Bronchial epithelial cell (primary cell): ENCODE results near the gene KLKB1. TPM values are rescaled to one million over a fixed set of nuclear protein-coding genes. Genes with fewer than 3 reads are reported as not detected.

Experiments
- DNase-seq: peaks from one replicate; pipeline ENCODE4 v3.0.0-alpha.2; 2010; ENCODE audit warnings: low read depth
- FAIRE-seq: peaks from 2 replicates; lab custom pipeline; 2011; peaks lifted over from hg19 to GRCh38; lab: Jason Lieb, UNC
- H3K27me3 ChIP-seq: 2 replicates; pipeline ENCODE4 v1.5.1; 2011; ENCODE audit warnings: low read length; ENCODE audit not compliant: control insufficient read depth, insufficient read depth
- H3K36me3 ChIP-seq: 2 replicates; pipeline ENCODE4 v1.5.1; 2011; ENCODE audit warnings: low read length; ENCODE audit not compliant: control insufficient read depth, insufficient read depth
- H3K4me3 ChIP-seq: 2 replicates; pipeline ENCODE4 v1.5.1; 2011; ENCODE audit warnings: mild to moderate bottlenecking, low read depth, low read length, control low read depth
- total RNA-seq: library from RNA; depleted of rRNA; stranded (reverse); fragments of >200 nt; gene quantifications from 2 replicates; pipeline ENCODE4 v1.2.1, GENCODE V29; 2014
- TF ChIP-seq, protein P1 (sequence below): IDR thresholded peaks from 2 replicates; pipeline ENCODE4 v1.5.1; 2011; ENCODE audit warnings: mild to moderate bottlenecking, moderate library complexity, low read length, control low read depth, inconsistent platforms; ENCODE audit not compliant: insufficient read depth, severe bottlenecking

The KLKB1 gene
- total RNA-seq, 1 donor from 2014 or later: not detected

DNA sequence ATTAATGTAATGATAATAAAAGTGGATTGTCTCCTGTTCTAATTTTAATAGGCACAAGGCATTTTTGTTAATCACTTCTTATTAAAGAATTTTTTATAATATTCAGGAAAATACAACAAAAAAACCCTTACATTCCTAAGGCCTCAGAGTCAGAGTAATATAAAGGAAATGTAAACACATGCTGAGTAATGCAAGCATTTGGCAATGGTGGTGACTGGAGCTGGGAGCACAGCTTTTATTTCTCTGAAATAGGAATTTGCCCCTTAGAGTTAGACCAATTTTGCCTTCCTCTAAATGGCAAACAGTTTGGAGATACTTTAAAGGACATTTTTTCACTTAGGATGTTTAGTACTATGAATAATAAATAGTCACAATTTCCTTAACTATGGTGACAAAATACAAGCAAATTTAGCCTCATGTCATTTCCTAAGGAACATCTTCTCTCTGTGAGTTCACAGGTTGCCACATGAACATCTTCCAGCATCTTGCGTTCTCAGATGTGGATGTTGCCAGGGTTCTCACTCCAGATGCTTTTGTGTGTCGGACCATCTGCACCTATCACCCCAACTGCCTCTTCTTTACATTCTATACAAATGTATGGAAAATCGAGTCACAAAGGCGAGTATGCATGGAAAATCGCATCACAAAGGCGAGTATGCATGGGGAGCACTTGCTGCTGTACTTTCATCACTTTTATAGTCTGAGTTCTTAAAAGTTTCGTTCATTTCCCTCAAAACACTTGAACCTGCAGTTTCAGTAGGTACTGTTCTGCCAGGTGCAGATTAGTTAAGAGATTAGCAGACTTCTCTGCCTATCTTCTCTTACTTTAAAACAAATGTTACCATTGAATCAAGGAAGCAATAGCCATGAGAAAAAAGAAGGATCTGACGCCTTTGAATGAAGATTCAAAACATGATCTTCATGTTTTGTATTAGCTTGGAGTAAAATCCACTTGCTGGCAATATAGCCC lies 22.8 kb downstream of the KLKB1 start:
- Histone ChIP-seq H3K27me3 (no peaks in the 10 kb centered on the region), H3K4me3 (no peak overlapping the region), H3K36me3 (no peaks in the 10 kb centered on the region)
- FAIRE-seq (no peak), DNase-seq (peak; percentile 58)
- TF ChIP-seq, protein P1, sequence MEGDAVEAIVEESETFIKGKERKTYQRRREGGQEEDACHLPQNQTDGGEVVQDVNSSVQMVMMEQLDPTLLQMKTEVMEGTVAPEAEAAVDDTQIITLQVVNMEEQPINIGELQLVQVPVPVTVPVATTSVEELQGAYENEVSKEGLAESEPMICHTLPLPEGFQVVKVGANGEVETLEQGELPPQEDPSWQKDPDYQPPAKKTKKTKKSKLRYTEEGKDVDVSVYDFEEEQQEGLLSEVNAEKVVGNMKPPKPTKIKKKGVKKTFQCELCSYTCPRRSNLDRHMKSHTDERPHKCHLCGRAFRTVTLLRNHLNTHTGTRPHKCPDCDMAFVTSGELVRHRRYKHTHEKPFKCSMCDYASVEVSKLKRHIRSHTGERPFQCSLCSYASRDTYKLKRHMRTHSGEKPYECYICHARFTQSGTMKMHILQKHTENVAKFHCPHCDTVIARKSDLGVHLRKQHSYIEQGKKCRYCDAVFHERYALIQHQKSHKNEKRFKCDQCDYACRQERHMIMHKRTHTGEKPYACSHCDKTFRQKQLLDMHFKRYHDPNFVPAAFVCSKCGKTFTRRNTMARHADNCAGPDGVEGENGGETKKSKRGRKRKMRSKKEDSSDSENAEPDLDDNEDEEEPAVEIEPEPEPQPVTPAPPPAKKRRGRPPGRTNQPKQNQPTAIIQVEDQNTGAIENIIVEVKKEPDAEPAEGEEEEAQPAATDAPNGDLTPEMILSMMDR: no peak

DNA sequence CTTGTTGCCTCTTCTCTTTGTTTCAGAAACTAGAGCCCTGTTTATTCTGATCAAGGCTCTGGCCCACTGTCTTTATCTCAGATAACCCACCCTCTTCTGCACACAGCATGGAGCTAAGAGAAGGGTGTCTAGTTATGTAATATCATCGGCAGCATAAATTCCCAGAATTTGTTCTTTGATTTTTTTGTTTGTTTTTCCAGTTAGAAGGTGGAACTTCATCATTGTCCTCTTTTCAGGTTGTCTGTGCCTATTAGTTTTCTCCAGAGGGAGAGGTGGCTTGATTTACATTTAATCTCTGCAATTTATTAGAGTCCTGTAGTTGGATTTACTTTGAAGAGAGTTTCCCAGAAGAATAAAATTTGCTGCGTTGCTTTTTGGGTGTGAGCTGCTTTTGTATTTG lies 23.5 kb downstream of the KLKB1 start:
- no peaks in the 10 kb centered on the region for H3K36me3 ChIP-seq

DNA sequence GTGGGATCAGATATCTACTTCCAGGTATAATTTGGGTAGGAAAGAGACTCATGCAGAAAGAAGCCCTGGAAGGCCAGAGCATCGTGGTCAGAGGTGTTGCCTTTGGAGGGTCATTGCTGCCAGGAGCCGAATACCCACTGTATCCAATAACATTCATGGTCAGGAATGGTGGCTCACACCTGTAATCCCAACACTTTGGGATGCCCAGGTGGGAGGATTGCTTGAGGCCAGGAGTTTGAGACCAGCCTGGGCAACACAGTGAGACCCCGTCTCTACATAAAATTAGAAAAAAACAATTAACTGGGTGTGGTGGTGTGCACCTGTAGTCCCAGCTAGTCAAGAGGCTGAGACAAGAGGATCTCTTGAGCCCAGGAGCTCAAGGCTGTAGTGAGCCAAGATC lies 27.8 kb downstream of the KLKB1 start:
- DNase-seq: no peak
- TF ChIP-seq, protein P1: no peak
- no peaks in the 10 kb centered on the region for H3K36me3 ChIP-seq
- H3K4me3 ChIP-seq: no peak overlapping the region
- FAIRE-seq: no peak
- no peaks in the 10 kb centered on the region for H3K27me3 ChIP-seq

More for the DNA sequence above, 23.5 kb downstream of the KLKB1 start:
- H3K27me3 ChIP-seq: no peaks in the 10 kb centered on the region
- no peak overlapping the region for H3K4me3 ChIP-seq
- TF ChIP-seq, protein P1: no peak
- FAIRE-seq (no peak), DNase-seq (no peak)

DNA sequence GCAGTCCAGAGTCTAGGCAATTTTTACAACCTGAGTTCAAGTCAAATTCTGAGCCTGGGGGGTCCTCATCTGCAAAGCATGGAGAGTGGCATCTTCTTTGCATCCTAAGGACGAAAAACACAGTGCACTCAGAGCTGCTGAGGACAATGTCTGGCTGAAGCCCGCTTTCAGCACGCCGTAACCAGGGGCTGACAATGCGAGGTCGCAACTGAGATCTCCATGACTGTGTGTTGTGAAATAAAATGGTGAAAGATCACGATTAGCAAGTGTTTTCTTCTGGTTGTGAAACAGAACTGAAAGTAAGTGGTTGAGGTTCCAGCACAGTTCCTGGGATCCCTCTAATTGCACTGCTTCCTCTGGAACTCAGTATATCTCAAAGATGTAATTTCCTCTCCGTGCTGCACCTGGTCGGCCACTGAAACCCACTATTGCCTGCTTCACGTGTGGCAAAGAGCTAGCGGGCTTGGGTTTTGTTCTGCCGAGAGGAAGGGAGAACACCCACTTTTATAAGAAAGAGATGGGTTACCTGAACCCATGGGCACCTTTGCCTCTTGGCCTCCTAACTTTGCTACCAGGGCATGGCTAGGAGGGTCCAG lies 31.0 kb downstream of the KLKB1 start:
- TF ChIP-seq, protein P1: no peak
- H3K36me3 ChIP-seq: no peaks in the 10 kb centered on the region
- H3K27me3 ChIP-seq: no peaks in the 10 kb centered on the region
- no peak overlapping the region for H3K4me3 ChIP-seq
- DNase-seq: no peak
- FAIRE-seq: no peak

DNA sequence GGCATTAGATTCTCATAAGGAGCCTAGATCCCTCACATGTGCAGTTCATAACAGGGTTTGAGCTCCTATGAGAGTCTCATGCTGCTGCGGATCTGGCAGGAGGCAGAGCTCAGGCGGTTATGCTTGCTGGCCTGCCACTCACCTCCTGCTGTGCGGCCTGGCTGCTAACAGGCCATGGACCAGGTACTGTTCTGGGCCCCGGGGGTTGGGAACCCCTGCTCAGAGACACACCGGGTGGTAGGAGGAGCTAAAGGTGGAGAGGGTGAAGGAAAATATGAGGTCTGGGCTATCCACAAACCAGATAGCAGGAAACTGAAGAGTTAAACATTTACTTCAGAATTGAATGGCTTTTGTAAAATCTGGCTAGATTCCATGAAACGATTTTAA lies 32.8 kb downstream of the KLKB1 start:
- no peaks in the 10 kb centered on the region for H3K27me3 ChIP-seq
- no peak for DNase-seq
- no peak overlapping the region for H3K4me3 ChIP-seq
- H3K36me3 ChIP-seq: no peaks in the 10 kb centered on the region
- no peak for FAIRE-seq
- TF ChIP-seq, protein P1: no peak
